Stromal cell of bone marrow (primary cell): Measurements from ENCODE around the gene NDUFB2.
A peak's percentile ranks its signal among the peaks of the same experiment; 100 is the strongest.
"Not testable (repeated sequence)": the region's sequence is repeated elsewhere in the genome, so short reads cannot be mapped to it uniquely, and the experiment has no call there.

Experiments
- DNase-seq: peaks from one replicate; pipeline ENCODE4 v3.0.0-alpha.2; 2012; ENCODE audit warnings: low read depth

NDUFB2 gene

DNA sequence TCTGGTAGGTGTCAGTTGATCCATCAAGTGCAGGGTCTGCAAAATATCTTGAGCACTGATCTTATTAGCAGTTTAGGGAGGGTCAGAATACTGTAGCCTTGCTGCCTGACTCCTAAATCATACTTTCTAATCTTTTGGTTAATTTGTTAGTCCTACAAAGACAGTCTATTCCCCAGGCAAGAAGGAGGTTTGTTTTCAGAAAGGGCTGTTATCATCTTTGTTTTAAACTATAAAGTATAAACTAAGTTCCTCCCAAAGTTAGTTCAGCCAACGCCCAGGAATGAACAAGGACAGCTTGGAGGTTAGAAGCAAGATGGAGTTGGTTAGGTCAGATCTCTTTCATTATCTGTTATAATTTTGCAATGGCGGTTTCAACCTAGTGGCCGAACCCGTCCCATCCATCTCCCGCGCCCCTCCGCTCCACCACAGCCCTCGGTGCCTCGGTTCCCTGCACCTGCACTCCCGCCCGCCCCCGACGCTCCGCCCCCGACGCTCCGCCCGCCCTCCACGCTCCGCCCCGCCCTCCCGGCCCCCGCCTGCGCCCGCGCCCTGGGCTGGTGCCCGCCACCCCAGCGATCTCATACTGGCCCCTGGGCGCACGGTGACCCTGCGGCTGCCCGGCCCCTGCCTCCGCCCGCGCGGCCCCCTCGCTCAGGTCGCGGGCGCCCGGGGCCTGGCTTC is 24.0 kb upstream of the NDUFB2 start, which contains the start of gene ADCK2:
TSS of gene ADCK2 (plus strand) at position 564 of the 681 bp plus-strand sequence. CDS start 386 bp downstream, outside the sequence.
- DNase-seq, result no peak

GRCh38 chr7:140673063-140673773 is 23.3 kb upstream of the NDUFB2 start:
- no peak for DNase-seq

DNA sequence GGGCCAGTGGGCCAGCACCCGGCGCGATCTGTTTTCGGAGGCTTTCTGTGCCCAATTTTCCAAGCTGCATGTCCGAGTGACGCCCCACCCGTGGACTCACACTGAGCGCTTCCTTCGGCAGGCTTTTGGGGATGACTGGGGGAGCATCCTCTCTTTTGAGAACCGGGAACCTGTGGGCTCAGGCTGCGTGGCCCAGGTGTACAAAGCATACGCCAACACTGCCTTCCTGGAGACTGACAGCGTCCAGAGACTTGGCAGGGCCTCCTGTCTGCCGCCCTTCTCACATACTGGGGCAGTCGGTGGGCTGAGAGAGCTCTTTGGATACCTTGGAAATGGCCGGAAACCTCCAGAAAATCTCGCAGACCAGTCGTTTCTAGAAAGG is 22.7 kb upstream of the NDUFB2 start:
- no peak for DNase-seq

DNA sequence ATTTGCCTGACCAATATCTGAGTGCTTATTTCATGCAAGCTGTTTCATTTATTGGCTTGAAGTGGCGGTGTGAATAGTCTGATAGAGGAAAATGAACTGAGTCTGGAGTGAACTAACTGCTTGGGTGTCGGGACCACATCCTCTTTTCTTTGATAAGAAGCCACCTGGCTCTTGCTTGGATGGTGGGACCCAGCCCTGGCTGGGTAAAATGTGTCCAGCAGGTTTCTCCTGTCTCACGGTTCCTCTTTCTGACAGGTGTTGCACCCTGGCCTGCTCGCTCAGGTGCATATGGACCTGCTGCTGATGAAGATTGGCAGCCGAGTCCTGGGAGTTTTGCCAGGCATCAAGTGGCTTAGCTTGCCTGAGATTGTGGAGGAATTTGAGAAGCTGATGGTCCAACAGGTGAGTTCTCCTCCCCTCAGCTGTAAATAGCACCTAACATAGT is 22.1 kb upstream of the NDUFB2 start:
- DNase-seq, result no peak

GRCh38 chr7:140674899-140675701 is 21.4 kb upstream of the NDUFB2 start:
- peak; percentile 71 for DNase-seq

GRCh38 chr7:140675726-140676125 is 20.8 kb upstream of the NDUFB2 start:
- DNase-seq, result no peak

GRCh38 chr7:140676306-140676705 is 20.2 kb upstream of the NDUFB2 start:
- no peak for DNase-seq

DNA sequence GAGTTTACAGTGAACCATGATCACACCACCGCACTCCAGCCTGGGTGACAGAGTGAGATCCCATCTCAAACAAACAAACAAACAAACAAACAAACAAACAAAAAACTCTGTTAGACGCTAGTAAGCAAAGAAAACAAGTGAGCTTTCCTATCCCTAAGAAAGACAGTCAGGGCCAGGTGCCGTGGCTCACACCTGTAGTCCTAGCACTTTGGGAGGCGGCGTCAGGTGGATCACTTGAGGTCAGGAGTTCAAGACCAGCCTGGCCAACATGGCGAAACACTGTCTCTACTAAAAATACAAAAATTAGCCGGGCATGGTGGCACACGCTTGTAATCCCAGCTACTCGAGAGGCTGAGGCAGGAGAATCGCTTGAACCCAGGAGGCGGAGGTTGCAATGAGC is 19.6 kb upstream of the NDUFB2 start:
- not testable (repeated sequence) for DNase-seq

DNA sequence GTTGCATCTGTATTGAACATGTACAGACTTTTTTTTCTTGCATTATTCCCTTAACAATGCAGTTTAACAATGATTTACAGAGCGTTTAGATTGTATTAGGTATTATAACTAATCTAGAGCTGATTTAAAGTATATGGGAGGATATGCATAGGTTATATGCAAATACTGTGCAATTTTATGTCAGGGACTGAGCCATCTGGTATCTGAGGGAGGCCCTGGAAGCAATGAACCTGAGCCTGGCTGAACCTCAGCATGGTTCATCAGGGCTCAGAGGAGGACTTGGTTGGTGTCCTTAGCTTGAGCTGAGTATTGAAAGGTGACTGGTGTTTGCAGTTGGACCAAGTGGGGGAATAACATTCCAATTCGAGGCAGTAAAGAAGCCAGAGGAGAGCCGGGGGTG is 19.0 kb upstream of the NDUFB2 start:
- DNase-seq, result no peak

DNA sequence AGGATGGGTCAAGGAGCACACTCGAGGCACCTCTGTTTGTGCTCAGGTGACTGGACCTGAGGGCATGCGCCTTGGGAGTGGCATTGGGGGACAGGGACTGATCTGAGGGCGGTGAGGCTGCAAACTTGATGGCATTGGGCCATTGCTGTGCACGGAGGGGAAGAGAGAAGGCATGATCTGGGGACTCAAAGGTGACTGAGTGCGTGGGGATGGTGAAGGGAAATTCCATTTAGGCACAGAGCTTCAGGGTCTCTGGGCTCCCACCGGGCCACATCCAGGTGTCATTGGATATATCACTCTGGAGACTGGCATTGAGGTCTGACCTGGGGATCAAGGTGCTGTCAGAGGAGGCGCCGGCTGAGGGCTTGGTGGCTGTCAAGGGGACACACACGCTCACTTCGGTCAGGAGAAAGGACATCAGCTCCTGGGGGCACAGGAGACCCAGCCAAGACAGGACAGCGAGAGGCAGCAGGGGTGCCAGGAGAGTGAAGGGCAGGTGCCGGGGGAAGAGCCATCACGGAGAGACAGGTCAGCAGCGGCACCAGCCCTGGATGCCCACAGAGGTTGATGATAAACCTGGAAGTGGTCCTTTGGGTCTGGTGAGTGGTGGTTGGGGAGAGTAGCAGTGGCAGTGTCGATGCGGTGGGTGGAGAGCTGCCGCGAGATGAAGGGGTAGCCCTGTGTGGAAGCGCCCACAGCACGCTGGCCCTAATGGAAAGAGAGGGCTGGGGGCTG is 18.3 kb upstream of the NDUFB2 start:
- DNase-seq, result no peak

GRCh38 chr7:140678816-140679130 is 17.7 kb upstream of the NDUFB2 start:
- DNase-seq, result no peak

- DNase-seq, result no peak
Measured at GRCh38 chr7:140679186-140679585, 17.3 kb upstream of the NDUFB2 start.

DNA sequence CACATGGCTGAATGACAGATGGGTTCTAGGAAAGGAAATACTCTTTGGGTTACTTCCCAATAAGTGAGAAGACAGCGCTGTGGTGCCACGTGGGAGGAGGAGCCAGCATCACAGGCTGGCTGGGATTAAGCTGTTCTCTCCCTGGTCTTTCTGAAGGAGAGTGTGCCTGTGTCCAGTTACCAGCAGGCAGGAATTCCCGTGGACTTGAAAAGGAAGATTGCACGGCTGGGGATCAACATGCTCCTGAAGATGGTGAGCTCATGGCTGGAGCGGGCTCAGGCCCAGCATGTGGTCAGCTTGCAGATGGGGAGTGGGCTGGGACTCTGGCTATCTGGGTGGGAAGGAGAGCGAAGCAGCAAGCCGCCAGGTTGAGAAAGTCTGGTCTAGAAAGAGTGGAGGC is 15.6 kb upstream of the NDUFB2 start:
- no peak for DNase-seq

DNA sequence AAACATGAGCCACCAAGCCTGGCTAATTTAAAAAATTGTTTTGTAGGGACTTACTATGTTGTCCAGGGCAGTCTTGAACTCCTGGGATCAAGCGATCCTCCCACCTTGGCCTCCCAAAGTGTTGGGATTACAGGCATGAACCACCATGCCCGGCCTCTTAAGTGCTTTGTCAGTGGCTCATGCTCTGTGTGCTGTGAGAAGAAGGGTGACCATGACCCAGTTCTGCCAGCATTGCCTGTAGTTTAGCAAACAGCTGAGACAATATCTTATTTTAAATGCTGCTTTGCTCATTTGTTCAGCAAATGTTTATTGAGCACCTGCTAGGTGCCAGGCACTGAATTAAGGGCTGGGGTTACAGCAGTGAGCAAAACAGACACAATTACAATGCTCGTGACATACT is 14.7 kb upstream of the NDUFB2 start:
- no peak for DNase-seq

- no peak for DNase-seq
Measured at GRCh38 chr7:140683657-140684056, 12.9 kb upstream of the NDUFB2 start.

GRCh38 chr7:140684066-140684950 is 12.2 kb upstream of the NDUFB2 start:
- DNase-seq, result no peak

DNA sequence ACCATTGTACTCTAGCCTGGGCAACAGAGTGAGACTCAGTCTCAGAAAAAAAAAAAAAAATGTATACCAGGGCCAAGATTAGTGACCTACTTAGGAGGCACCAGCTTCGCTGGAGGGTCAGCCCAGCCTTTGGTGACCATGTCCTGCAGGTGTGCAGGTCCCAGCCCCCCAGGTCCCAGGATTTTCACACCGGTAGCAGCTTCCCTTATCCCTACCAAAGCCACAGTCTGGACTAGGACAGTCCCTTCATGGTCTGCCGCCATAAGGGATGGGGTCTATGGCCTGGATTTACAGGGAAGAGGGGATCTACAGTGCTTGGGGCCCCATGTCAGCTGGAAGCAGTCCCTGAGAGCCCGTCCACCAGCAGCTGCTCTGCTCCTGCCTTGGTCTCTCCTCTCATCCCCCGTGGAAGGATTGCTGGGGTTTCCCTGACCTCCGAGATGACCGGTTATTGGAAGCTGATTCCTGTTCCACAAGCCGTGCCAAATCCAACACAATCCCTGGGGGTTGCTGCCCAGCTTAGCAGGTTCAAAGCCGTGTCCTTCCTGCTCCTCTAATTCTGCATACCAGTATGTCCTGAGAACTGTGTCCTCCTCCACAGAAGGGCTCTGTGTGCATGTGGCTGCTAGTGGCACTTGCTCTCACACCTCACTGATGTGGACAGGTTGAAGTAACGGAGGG is 11.0 kb upstream of the NDUFB2 start:
- DNase-seq, result no peak

DNA sequence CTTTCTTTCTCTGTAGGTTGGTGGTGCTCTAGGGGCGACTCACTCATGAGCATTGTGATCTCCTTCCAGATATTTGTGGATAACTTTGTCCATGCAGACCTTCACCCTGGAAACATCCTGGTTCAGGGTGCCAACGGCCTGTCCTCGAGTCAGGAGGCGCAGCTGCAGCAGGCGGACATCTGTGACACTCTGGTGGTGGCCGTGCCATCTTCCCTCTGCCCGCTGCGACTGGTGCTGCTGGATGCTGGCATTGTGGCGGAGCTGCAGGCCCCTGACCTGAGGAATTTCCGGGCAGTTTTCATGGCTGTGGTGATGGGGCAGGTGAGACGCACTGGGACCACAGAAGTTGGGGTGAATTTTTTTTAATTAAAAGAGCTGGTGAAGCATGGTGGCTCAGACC is 9.6 kb upstream of the NDUFB2 start:
- DNase-seq, result no peak

DNA sequence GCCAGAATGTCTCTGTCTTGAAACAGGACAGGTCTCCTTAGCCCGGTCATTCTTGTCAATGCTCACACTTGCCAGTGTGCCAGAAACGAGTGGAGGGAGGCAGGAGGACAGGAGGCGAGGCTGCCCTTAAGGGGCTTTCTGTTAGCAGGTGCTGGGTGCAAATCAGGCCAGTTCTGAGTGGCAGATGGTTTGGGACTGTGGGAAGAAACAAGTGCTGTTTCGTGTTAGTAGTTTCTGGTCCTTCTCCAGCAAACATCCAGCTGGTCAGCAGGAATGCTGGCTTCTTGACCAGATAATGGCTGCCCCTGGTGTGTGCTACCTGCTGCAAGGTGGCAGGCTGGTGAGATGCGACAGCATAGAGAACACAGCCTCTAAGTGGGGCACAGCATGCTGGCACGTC is 8.2 kb upstream of the NDUFB2 start:
- no peak for DNase-seq
